ENCODE results near the gene TSPAN9.

TSPAN9 gene

DNA sequence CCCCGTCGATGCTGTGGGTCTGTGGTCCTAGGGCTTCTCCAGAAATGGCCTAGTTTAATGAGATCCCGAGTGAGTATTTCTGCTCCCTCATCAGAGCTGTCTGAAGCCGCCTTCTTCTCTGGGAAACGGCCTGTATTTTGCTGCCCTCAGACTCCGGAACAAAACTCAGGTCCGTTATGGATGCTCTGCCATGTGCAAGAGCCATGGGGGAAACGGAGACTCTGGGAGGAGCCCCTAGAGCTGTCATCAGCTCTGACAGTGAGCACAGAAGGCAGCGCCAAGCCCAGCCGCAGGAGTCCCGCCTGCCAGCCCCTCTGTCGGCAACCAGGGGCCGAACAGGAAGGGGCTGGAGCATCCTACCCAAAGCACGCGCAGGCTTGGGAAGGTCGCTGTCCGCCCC lies 221.4 kb downstream of the TSPAN9 start:
- no peak for DNase-seq
- in situ Hi-C loops (cut with HindIII; ENCODE audit: low pct_ligation_motif_present, low pct_unique_long_range_greater_than_20kb, low sequenced_read_pairs) = loop anchor here (25.0 kb wide), 1 partner anchor 161 kb away; no protein-coding TSS in a partner anchor

DNA sequence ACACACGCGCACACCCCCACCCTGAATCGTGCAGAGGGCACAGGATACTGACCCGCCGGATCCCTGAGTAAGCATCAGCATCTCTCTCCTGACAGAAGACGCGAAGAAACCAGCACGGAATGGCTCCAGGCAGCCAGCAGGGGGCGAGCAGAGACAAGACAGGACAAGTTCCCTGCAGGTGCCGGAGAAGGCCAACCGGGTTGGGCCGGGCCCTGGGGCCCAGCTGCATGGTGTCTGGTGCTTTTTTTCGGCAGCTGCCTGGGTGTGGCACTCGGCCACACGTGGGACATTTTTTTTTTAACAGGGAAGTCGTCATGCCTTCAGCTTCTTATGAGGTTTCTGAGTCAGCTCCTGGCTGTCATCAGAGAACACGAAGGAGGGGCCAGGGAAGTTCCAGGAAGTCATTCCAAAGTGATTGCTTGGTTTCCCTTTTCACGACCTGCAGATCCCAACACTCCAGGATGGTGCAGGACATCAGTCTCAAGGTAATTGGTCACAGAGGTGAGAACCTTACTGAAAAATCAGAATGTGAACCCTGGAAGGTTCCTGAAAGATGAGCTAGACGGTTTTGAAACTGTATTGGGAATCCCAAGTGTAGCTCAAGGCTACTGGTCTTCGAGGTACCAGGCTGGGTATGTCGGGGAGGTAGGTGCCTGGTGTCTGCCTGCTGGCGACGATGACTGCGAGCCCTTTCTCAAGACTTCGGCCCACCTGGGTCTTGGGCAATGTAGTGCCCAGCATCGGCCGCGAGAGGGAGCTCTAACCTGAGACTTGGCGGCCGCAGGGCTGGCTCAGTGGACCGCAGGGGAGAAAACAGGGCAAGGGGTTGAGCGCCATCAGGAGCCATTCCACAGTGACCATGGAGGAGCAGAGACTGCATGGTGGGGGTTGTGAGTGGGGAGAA lies 223.0 kb downstream of the TSPAN9 start:
- in situ Hi-C loops (cut with HindIII; ENCODE audit: low pct_ligation_motif_present, low pct_unique_long_range_greater_than_20kb, low sequenced_read_pairs) = loop anchor here (25.0 kb wide), 2 partner anchors 163 to 512 kb away; no protein-coding TSS in a partner anchor
- peak; percentile 96 for DNase-seq

DNA sequence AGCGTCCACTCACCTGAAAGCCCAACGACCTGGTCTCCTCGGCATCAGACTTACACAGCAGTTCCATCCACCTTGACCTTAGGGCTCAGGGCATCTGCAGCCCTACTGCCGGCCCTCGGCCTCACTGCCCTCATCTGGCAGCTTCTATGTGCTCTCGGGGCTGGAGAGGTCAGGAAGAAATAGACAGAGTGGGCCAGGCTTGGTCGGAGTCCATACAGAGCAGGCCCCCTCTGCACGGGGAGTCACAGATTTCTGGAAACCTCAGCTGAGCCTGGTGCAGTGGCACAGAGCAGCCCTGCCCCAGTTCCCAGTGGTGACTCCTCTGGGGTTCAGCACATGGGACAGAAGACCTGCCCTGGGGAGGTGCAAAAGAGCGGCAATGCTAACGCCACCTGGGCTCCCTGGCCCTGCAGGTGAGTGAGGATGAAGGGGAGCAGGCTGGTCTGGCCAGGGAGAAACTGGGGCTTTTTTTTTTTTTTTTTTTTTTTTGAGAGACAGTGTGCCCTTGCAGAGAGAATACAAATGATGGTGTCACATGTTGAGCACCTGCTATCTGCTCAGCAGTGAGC lies 223.7 kb downstream of the TSPAN9 start:
- in situ Hi-C loops (cut with HindIII; ENCODE audit: low pct_ligation_motif_present, low pct_unique_long_range_greater_than_20kb, low sequenced_read_pairs) = loop anchor here (25.0 kb wide), 1 partner anchor 511 kb away; no protein-coding TSS in a partner anchor
- DNase-seq = no peak

DNA sequence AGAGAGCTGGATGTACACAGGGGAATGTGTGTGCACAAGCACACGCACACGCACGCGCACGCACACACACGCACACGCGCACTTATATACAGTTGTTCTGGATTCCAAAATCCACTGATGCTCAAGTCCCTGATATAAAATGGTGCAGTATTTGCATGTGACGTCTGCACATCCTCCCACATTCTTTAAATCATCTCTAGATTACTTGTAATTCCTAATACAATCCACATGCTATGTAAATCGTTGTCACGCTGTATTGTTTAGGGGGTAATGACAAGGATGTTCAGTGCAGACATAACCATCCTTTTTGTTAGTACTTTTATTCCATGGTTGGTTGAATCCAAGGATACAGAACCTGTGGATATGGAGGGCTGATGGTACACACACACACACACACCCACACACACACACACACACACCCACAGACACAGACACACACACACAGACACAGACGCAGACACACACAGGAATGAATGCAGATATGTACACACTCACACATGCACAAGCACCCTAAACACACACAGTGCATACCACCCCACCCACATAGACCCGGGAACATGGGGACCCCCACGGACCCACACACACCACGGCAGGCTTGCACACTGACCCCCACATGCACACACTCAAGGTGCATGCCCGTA lies 225.3 kb downstream of the TSPAN9 start:
- in situ Hi-C loops (cut with HindIII; ENCODE audit: low pct_ligation_motif_present, low pct_unique_long_range_greater_than_20kb, low sequenced_read_pairs) = loop anchor here (25.0 kb wide), 1 partner anchor 510 kb away; no protein-coding TSS in a partner anchor
- DNase-seq = no peak

DNA sequence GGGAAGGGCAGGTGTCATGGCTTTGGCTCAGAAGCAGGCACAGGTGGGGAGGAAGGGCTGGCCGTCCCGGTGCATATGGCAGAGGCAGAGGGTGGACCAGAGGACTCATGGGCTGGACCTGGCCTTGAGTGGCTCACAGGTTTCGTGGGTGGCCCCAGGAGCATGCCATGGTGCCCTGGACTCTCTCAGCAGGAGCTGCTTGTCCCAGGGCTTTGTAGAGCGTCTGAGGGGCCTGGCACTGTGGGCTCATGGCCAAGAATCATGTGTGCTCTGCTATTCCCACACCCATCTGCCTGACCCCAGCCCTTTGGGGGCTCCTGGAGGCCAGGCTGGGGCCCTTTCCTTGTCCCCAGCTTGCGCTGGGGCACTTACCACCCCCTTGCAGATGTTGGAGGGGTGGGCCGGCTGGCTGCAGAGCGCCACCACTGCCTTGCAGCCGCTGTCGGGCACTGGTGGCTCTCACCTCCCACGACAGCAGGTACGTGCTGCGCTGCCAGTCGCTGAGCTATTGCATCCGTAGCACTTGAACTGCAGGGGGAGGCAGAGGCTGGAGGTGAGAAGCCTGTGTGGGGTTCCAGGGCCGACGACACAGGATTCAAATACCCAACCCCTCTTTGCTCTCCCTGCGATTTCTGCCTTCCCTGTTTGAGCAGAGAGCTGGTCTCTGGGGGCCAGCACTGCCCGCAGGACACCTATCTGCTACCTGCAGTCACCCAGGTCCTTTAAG lies 226.4 kb downstream of the TSPAN9 start:
- in situ Hi-C loops (cut with HindIII; ENCODE audit: low pct_ligation_motif_present, low pct_unique_long_range_greater_than_20kb, low sequenced_read_pairs) = loop anchor here (25.0 kb wide), 1 partner anchor 509 kb away; no protein-coding TSS in a partner anchor
- DNase-seq = peak; percentile 64

DNA sequence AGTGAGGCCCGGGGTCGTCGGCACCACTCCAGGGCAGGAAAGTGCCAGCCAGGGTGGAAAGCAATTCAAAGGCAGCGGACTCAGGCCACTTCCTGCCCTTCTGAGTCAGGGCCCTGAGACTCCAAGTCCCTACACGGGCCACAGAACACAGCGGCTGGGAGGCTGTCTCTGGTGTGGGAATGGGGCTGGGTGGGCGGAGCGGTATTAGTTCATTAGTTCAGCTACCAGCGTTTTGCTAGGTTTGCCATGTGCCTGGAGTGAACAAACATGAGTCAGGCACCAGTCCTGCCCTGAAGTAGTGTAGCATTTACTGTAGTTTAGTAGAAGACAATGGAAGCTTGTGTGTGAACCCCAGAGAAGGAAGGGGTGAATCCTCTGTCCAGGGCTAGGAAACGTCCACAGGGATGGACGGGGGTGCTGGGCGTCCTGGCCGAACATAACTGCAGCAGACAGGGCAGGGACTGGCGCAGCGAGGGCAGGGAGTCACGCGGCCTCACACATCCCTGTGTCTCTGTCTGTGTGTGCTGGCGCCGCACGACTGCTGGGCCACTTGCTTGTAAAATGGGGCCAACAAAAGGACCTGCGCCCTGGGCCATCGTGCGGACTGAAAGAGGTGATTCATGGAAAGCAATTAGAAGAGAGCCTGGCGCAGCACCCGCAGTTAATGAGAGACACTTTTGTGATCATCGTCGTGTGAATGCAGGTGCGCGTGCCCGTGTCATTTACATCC lies 227.4 kb downstream of the TSPAN9 start:
- DNase-seq = peak; percentile 98
- in situ Hi-C loops (cut with HindIII; ENCODE audit: low pct_ligation_motif_present, low pct_unique_long_range_greater_than_20kb, low sequenced_read_pairs) = loop anchor here (25.0 kb wide), 1 partner anchor 508 kb away; no protein-coding TSS in a partner anchor

DNA sequence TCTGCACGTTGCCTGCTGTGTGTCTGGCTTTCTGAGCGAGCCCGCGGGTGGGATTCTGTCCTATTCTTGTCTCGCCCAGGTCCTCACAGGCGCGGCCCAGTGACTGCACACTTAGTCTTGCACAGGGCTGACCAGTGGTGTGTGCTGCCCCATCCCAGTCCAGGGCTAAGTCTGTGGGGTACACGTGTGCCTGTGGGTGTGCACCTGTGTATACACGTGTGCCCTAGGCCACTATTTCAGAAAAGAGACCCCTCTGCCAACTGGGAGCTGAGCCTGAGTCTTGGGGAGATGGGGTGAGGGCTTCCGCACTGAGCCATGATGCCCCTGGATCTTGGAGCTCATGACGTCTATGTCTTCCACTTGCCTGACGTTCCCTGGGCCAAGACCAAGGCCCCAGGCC lies 228.3 kb downstream of the TSPAN9 start:
- in situ Hi-C loops (cut with HindIII; ENCODE audit: low pct_ligation_motif_present, low pct_unique_long_range_greater_than_20kb, low sequenced_read_pairs) = loop anchor here (25.0 kb wide), 1 partner anchor 507 kb away; no protein-coding TSS in a partner anchor
- no peak for DNase-seq

DNA sequence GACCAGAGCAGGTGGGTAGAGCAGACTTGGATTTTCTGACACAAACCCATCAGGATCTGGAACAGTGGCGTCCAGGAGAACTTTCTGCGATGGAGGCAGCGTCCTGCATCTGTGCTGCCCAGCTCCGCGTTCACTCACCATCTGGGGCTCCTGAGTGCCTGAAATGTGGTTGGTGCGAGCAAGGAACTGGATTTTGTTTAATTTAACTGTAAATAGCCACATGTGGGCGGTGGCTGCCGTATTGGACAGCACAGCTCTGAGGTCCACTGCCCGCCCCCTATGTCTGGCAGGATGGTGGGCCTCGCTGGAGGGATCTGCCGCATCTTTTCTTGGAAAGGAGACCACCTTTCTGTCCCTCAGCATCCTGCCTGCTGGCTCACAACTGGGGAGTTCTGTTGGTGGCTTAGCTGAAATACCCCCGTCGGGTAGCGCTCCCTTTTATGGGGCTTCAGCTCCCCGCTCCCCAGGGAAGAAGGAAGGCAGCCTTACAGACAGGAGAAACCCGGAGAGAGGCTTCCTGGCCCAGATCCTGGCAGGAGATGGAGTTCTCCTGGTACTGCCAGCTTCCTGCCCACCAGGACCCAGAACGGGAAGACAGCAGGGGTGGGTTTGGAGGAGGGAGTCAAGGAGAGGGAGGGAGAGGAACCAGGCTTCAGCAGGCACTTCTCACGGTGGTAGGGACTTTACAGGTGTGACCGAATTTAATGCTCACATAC lies 228.9 kb downstream of the TSPAN9 start:
- DNase-seq = no peak
- in situ Hi-C loops (cut with HindIII; ENCODE audit: low pct_ligation_motif_present, low pct_unique_long_range_greater_than_20kb, low sequenced_read_pairs) = loop anchor here (25.0 kb wide), 1 partner anchor 506 kb away; no protein-coding TSS in a partner anchor

DNA sequence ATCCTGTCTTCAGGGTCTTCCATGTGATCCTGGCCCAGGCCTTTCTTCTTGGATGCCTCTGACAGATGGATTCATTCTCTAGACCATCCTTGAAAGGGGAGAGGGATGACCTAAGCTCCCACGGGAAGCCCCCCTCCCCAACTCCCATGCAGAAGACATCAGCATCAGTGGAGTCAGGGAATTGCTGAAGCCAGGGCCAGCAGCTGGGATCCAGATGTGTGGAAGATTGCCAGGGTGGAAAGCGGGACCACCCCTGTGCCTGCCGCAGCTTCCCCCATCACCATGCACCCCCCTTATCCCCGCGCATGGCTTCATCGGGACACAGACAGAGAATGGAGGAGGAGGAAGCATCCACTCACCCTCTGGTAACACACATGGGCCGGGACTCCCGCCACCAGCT lies 230.2 kb downstream of the TSPAN9 start:
- DNase-seq = no peak
- in situ Hi-C loops (cut with HindIII; ENCODE audit: low pct_ligation_motif_present, low pct_unique_long_range_greater_than_20kb, low sequenced_read_pairs) = loop anchor here (25.0 kb wide), 1 partner anchor 505 kb away; no protein-coding TSS in a partner anchor

DNA sequence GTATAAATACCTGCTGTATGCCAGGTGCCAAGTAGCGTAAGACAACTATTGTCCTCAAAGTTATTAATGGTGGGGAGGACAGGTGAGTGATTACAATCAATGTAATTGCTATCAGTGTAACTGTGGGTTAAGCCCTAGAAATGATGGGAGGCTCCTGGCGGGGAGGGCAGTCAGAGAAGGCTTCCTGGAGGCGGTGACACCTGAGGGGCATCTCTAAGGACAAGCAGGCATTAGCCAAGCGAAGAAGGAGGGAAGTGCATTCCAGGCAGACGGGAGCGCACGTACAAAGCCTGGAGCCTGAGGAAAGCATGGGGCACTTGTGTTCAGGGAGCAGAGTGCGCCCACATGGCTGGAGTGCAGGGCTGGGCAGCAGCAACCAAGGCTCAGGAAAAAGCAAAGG lies 230.9 kb downstream of the TSPAN9 start:
- in situ Hi-C loops (cut with HindIII; ENCODE audit: low pct_ligation_motif_present, low pct_unique_long_range_greater_than_20kb, low sequenced_read_pairs) = loop anchor here (25.0 kb wide), 1 partner anchor 504 kb away; no protein-coding TSS in a partner anchor
- no peak for DNase-seq

DNA sequence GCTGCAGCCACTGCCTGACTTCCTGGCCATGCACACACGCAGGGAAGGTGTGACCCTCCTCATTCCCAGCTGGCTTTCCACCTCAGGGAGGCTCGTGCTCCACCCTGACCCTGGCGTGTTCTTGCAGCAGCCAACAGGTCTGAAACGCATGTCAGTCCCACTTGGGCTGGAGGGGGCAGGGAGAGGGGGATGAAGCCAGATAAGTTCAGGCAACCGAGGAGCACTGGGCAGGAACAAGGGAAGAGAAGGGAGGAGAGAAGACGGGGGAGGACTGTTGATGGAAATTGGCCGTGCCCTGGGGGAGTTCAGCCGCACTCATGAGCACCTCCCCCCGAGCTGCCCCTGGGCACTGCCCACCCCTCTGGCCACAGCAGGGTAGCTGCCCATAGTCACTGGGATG lies 231.4 kb downstream of the TSPAN9 start:
- DNase-seq = no peak
- in situ Hi-C loops (cut with HindIII; ENCODE audit: low pct_ligation_motif_present, low pct_unique_long_range_greater_than_20kb, low sequenced_read_pairs) = loop anchor here (25.0 kb wide), 1 partner anchor 504 kb away; no protein-coding TSS in a partner anchor

DNA sequence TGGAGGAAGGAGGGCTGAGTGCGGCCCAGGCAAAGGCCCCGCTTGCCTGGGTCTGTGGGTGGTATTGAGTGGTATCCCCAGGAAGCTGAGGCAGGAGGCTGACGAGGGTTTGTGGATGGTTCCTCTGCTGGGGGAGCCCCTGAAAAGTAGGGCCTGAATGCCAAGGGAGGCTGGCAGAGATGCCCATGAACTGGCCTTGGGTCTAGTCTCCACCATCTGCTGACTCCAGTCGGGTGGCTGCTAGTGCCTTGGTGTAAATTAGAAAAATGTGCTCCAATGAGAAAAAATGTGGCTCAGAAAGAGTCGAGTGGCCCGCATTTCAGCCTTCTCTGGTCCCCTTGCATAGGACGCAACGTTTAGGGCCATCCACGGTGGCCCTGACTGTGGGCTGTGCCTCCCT lies 232.6 kb downstream of the TSPAN9 start:
- in situ Hi-C loops (cut with HindIII; ENCODE audit: low pct_ligation_motif_present, low pct_unique_long_range_greater_than_20kb, low sequenced_read_pairs) = loop anchor here (25.0 kb wide), 1 partner anchor 502 kb away; no protein-coding TSS in a partner anchor

DNA sequence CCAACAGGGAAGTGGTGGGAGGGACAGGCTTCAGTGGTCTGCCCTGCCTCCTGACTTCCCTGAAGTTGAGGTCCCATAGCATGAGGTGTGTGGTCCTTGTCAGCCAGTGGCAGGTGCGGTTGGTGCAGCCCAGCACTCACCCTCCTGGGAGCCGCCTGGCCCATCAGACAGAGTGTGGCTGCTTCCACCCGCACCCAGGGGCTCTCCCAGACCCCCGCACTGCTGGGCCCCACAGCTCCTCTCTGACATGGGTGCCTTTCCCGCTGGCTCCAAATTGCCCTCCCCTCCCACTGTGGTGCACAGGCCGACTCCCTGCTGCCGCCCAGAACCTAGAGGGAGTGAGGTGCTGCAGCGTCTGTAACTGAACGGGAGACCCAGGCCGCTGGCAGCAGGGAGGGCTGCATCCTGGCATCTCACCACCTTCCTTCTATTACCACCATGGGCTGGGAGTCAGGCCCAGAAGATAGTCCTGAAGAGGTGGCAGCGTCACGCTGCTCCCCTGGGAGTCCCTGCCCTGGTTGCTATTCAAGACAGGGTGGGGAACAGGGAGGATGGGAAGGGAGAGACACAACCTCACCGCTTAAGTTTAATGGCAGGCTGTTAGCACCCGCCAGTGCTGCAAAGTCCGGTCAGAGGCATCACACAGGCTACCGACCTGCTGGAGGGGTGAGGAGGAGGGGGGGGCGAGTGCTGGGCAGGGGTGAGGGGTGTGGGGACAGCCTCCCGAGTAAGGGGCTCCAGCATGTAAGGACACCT lies 233.3 kb downstream of the TSPAN9 start:
- DNase-seq = no peak
- in situ Hi-C loops (cut with HindIII; ENCODE audit: low pct_ligation_motif_present, low pct_unique_long_range_greater_than_20kb, low sequenced_read_pairs) = loop anchor here (25.0 kb wide), 1 partner anchor 502 kb away; no protein-coding TSS in a partner anchor

More for the DNA sequence above, 232.6 kb downstream of the TSPAN9 start:
- no peak for DNase-seq

DNA sequence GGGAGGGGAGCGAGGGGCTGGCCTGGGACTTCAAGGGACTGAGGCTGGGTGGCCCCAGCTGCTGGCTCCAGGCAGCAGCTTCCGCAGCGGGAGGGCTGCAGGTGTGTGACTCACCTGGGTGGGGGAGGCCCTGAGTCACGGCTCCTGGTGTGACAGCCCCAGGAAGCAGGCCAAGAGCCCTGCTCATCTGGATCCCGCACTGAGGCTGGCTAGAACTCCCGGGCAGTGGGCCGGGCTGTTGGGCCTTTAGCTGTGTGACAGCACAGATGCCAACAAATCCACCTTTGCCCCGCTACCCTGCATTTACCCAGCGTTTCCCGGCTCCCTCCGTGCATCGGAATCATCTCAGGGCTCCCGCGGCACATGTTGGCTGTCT lies 233.8 kb downstream of the TSPAN9 start:
- in situ Hi-C loops (cut with HindIII; ENCODE audit: low pct_ligation_motif_present, low pct_unique_long_range_greater_than_20kb, low sequenced_read_pairs) = loop anchor here (25.0 kb wide), 1 partner anchor 501 kb away; no protein-coding TSS in a partner anchor
- DNase-seq = peak; percentile 29

DNA sequence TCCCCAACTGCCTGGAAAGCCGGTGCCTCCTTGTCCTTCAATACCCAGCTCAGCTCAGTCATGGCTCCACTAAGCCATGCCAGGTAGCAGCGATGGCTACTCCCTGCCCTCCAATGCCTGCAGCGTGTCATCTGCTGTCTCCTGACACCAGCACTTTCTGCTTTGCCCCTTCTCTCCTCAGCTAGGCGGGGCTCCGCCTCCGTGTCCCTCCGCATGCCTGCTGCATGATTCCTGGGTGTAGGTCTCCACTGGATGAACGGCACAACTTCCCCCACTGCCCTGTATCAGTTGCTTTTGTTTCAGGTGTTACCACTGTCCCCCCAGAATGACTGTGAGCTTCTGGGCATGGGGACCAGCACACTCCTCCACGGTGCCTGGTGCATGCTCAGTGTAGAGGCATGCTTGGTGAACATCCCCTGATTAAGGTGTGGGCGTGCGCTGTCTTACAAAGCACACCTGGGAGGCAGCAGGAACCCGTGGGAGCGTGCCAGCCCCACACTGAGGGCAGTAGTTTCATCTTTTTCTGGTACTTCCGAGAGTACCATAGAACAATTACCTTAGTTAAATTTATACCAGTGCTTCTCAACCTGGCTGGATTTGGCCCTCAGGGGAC lies 234.4 kb downstream of the TSPAN9 start:
- DNase-seq = no peak
- in situ Hi-C loops (cut with HindIII; ENCODE audit: low pct_ligation_motif_present, low pct_unique_long_range_greater_than_20kb, low sequenced_read_pairs) = loop anchor here (25.0 kb wide), 1 partner anchor 501 kb away; no protein-coding TSS in a partner anchor

DNA sequence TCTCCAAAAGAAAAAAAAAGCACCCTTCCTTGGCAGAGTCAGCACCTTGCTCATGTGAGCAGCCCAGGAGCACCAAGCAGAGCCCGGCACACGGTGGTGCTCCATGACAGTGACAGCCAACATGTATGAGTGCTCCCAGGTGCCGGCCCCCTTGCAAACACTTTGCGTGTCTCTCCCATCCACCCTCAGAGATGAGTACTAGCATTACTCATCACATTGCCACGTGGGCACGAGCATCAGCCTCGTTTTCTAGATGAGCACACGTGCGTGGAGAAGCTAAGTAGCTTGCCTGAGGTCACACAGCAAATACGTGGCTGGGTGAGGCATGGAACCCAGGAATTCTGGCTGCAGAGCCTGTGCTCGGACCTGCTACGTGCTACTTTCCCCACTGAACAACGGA lies 235.9 kb downstream of the TSPAN9 start:
- in situ Hi-C loops (cut with HindIII; ENCODE audit: low pct_ligation_motif_present, low pct_unique_long_range_greater_than_20kb, low sequenced_read_pairs) = loop anchor here (25.0 kb wide), 1 partner anchor 499 kb away; no protein-coding TSS in a partner anchor
- DNase-seq = peak; percentile 78

Measured in ACHN (cell line).